Cerebellar cortex (tissue), 1 donor: Measurements from ENCODE around the gene ITGB4.

Experiments used
- DNase-seq: peaks from one replicate; pipeline ENCODE4 v3.0.0-alpha.2; 2015; ENCODE audit warnings: low spot score

The ITGB4 gene

GRCh38 chr17:75720656-75721462 lies at the start of gene ITGB4:
Gene ITGB4 (plus strand): TSS chr17:75721459. CDS start chr17:75724704, 3,245 bp downstream.
- no peak for DNase-seq

- no peak for DNase-seq
Observed at GRCh38 chr17:75672011-75672410, 49.2 kb upstream of the ITGB4 start.

DNA sequence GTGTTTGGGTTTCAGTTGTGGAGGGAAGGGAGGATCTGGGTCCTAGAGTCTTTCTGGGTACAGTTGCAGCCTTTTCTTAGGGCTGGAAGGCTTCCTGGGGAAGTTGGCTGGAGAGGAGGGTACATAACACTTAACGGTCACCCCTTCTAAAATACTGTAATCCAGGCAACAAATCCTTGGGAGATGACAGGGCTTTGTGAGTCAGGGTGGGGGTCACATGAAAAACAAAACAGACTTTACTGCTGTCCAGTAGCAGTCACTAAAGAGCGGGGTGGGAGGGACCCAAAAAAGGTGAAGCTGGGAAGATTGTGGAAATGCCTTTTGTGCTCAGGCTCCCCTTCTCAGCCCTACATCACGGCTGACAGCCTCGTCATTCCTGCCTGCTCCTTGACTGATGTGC lies 47.8 kb upstream of the ITGB4 start:
- DNase-seq, result no peak

GRCh38 chr17:75676461-75676860 lies 44.8 kb upstream of the ITGB4 start:
- DNase-seq, result no peak

GRCh38 chr17:75679706-75680211 lies 41.5 kb upstream of the ITGB4 start:
- no peak for DNase-seq

DNA sequence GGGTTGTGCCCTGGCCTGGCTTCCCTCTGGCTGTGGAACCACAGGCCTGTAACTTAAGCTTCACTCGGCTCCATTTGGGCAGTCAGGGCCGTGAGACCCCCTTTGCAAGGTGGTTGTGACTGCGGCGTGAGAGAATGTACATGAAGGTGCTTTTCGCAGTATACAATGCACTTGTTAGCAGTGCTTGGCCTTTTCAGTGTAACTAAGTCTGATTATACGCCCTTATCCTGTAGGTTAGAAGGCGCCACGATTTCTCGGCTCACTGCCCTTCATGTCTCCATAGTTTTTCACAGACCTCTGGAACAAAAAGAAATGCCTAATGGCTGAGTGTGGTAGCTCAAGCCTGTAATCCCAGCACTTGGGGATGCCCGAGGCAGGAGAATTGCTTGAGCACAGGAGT lies 40.8 kb upstream of the ITGB4 start:
- DNase-seq, result no peak

DNA sequence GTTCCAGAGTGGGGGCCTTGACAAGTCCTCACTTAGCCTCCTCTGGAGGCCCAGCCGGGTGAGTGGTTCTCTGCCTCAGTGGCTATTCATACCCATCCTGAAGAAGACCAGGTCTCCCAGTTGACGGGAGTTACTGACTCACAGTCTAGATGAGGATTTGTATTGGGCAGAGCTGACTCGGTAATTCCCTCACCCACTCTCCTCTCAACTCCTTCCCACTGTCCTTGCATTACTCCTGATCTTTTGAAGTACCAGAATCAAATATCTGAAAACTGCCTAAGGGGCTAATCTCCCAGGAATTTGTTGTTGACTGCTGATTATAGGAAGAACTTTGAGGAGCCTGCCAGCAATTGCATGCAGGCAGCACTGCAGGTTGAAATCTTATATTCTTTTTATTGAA lies 40.0 kb upstream of the ITGB4 start:
- DNase-seq, result no peak

GRCh38 chr17:75683583-75683982 lies 37.7 kb upstream of the ITGB4 start:
- DNase-seq, result no peak

- DNase-seq, result no peak
Observed at GRCh38 chr17:75684249-75684648, 37.0 kb upstream of the ITGB4 start.

DNA sequence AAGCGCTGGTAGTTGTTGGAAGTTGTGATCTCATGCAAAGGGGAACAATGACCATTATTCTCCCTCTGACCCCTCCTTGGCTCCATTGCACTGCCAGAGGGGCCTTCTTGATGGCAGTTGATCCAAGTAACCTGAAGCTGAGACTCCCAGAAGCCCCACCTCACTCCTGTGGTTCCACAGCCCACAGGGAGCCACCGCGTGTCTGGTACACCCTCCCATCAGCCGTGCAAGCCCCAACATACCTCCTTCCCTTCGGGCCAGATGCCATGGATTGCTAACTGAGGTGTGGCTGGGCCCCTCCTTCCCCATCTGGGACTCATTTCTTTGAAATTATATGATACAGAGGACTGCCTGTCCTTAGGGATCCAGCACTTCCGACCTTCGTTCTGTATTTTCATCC lies 36.3 kb upstream of the ITGB4 start:
- DNase-seq, result no peak

- no peak for DNase-seq
Observed at GRCh38 chr17:75685499-75685898, 35.8 kb upstream of the ITGB4 start.

GRCh38 chr17:75688209-75688825 lies 32.9 kb upstream of the ITGB4 start:
- DNase-seq, result no peak

DNA sequence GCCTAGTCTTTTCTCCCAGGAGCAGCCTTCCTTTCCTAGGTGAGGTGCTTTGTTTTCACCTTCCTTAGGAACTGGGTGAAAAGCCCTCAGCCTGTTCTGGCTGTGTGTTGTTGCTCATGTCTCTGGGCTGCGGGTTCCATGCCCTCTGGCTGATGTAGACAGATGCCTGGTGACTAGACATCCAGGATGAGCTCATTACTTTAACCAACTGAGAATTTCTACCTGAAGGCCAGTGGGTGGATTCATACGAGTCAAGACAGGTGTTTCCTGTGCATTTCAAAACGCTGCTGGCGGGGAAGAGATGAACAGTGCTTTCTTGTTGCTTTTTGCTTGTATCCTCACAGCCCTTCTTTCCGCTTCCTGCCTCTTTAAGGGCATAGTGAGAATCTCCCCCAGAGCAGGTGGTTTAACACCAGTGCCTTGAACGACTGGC lies 31.8 kb upstream of the ITGB4 start:
- DNase-seq, result no peak

DNA sequence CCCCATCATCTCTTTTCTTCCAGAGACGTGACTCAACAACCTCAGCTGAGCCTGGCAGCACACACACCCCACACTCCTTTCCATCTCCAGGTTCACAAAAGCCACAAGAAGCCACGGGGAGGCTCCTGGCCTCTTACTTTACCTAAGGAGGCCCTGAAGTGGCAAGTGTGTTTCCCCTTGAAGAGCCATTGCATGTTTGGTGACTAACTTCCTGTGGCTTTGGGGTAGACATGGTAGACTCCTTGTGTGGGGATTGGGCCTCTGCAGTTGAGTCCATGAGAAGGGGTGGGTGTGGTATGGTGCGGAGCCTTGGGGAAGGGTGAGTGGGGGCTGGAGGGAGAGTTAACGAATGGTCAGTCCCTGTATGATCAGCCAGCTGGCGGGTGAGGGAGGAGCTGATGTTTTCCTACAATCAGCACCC lies 29.9 kb upstream of the ITGB4 start:
- no peak for DNase-seq

DNA sequence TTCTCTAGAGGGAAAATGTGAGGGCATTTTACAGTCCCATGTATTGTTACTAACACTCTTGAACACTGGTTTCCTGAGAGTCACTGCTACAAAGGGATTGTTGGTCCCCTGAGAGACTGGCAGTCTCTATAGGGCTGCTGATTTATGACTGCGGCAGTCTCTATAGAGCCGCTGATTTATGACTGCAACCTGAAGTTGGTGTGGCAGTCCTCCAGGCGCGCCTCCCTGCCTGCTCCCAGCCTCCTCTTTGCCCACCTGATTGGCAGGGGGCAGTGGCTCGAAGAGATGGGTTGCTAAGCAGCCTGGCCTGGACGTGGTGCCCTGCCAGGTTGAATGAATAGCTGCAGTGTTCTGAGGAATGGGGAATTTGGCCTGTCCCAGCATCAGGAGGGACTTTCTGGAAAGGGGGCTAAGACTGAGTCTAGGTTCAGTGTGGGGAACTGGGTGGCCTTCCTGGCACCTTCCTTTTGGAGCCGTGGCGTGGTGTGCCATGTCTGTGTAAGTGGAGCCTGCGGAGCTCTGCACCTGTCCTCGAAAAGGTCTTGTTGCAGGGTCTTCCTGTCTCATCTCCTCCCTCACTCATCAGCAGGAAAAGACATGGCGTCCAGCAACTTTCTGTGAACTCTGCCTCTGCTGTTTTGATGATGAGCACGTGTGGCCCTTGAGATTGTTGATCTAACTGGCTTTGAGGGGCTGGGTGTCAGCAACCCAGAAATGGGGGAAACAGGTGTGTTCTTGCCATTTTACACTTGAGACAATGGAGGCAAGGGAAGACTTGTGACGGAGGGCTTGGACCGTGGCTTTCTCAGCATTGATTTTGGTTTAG lies 29.2 kb upstream of the ITGB4 start:
- DNase-seq, result peak; percentile 22

DNA sequence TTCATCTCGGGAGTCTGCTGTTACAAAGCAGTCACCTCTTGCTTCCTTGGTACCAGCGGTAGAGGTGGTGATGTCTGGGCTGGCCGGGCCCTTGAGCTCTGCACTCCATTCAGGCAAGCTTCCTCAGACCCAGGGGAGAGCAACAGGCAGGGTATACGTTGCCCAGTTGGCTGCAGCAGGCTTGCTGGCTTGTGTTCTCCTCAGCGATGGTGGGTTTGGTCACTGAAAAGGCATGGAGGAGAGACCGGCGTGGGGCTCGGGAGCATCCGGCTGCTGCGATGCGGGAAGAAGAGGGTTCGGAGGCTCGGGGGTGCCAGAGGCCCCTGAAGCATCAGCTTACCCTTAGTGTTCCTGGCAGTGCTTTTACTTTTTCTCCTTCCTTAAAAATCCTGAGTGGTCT lies 28.3 kb upstream of the ITGB4 start:
- peak; percentile 59 for DNase-seq

GRCh38 chr17:75693500-75694481 lies 27.5 kb upstream of the ITGB4 start:
- DNase-seq, result peak; percentile 95

DNA sequence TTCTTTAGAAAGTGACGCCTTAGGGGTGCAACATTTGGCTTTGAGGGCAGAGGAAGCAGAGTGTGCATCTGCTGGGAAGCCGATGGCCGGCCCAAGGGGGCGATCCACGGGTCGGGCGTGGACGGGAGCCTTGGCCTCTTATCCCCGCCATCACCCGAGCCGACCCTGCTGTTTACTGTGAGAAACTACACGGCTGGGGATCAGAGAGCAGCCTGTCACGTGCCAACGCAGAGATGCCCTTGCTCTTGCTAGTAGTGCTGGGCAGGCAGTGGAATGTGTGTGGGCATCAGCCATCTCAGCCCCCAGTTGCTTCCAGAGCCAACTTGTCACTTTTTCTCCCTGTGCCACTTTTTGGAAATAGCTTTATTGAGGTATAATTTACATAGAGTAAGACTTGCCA lies 26.7 kb upstream of the ITGB4 start:
- DNase-seq, result peak; percentile 57

- DNase-seq, result no peak
Observed at GRCh38 chr17:75695141-75695829, 26.0 kb upstream of the ITGB4 start.

- DNase-seq, result no peak
Observed at GRCh38 chr17:75695830-75696271, 25.4 kb upstream of the ITGB4 start.
